Endodermal cell (in vitro differentiated cells): ENCODE measurements around the gene TSEN34. TPM values are rescaled to one million over a fixed set of nuclear protein-coding genes. Genes with fewer than 3 reads are reported as not detected.
"Not testable (repeated sequence)": the region's sequence is repeated elsewhere in the genome, so short reads cannot be mapped to it uniquely, and the experiment has no call there.

Experiments used
- DNase-seq: peaks from one replicate; pipeline ENCODE4 v3.0.0-alpha.2; 2017
- H3K27ac ChIP-seq: 2 replicates; pipeline ENCODE4 v1.5.1; 2013; ENCODE audit warnings: mild to moderate bottlenecking, low read depth, low read length, moderate library complexity
- H3K27me3 ChIP-seq: 2 replicates; pipeline ENCODE4 v1.6.1; 2013; ENCODE audit warnings: mild to moderate bottlenecking, low read length, moderate library complexity; ENCODE audit not compliant: insufficient read depth, control insufficient read depth, poor library complexity, severe bottlenecking
- H3K36me3 ChIP-seq: 2 replicates; pipeline ENCODE4 v1.7.0; 2013; ENCODE audit warnings: mild to moderate bottlenecking, low read length, moderate library complexity; ENCODE audit not compliant: control insufficient read depth, insufficient read depth
- H3K4me1 ChIP-seq: one replicate; pipeline ENCODE4 v1.7.0; 2013; ENCODE audit warnings: low read length; ENCODE audit not compliant: control insufficient read depth, insufficient read depth
- H3K4me3 ChIP-seq: 2 replicates; pipeline ENCODE4 v1.5.1; 2013; ENCODE audit warnings: mild to moderate bottlenecking, low read length, moderate library complexity
- H3K9ac ChIP-seq: 2 replicates; pipeline ENCODE4 v1.6.1; 2013; ENCODE audit warnings: mild to moderate bottlenecking, low read length, moderate library complexity; ENCODE audit not compliant: poor library complexity, severe bottlenecking; ENCODE audit errors: extremely low read depth
- H3K9me3 ChIP-seq: 2 replicates; pipeline ENCODE4 v1.6.1; 2013; ENCODE audit warnings: mild to moderate bottlenecking, low read length, moderate library complexity; ENCODE audit not compliant: control insufficient read depth
- H3K27ac Mint-ChIP-seq: 2 replicates; pipeline ENCODE4 v1.8.0; 2020; ENCODE audit warnings: mixed read lengths
- H3K27me3 Mint-ChIP-seq: 2 replicates; pipeline ENCODE4 v1.8.0; 2021; ENCODE audit warnings: mild to moderate bottlenecking, mixed read lengths; ENCODE audit not compliant: insufficient read depth
- H3K36me3 Mint-ChIP-seq: 2 replicates; pipeline ENCODE4 v1.8.0; 2020; ENCODE audit warnings: low read depth, mixed read lengths
- H3K4me1 Mint-ChIP-seq: 2 replicates; pipeline ENCODE4 v1.8.0; 2020; ENCODE audit warnings: mixed read lengths
- H3K4me3 Mint-ChIP-seq: 2 replicates; pipeline ENCODE4 v1.8.0; 2020; ENCODE audit warnings: mild to moderate bottlenecking, moderate library complexity, mixed read lengths
- H3K9me3 Mint-ChIP-seq: 2 replicates; pipeline ENCODE4 v1.8.0; 2020; ENCODE audit warnings: mild to moderate bottlenecking, mixed read lengths
- WGBS, 2 experiments: methylation state at CpG; one replicate each; pipeline versions ENCODE4 v1.1.5 to v1.1.7; 2013; ENCODE audit warnings: missing lambda C conversion rate in 2 of 2, mixed read lengths in 1 of 2; ENCODE audit not compliant: insufficient coverage in 1 of 2, insufficient read length in 1 of 2; 5-methylcytosine and 5-hydroxymethylcytosine counted together
- total RNA-seq, 2 donors: library from RNA; stranded (reverse); fragmentation: NEBNext Ultra II Directional in 1 of 2; extraction: Animal tissue kit (Norgen Biotek cat#: 25700) in 1 of 2; gene quantifications; 2 replicates in 1 of 2; 3 replicates in 1 of 2; pipeline ENCODE4 v1.2.1, GENCODE V29; 2021

TSEN34 gene
- total RNA-seq, 2 donors from 2014 or later = 26.0 to 27.5 TPM

- not testable (repeated sequence) for H3K9ac ChIP-seq, H3K36me3 ChIP-seq, DNase-seq, H3K4me1 Mint-ChIP-seq, H3K4me3 ChIP-seq, H3K27ac Mint-ChIP-seq, H3K4me3 Mint-ChIP-seq, H3K27me3 ChIP-seq, H3K36me3 Mint-ChIP-seq, H3K4me1 ChIP-seq, H3K9me3 Mint-ChIP-seq, H3K9me3 ChIP-seq, H3K27ac ChIP-seq
- H3K27me3 Mint-ChIP-seq = peaks cover 20% of the 10 kb centered on the region
- WGBS, 2 experiments = 83% methylated on average over 4 of the region's 6 CpGs; no CpG with 5 or more reads in 1 of the 2 experiments
These were observed 51.5 kb downstream of the TSEN34 start, which contains the start of gene LILRA6 for GRCh38 chr19:54242646-54243045. Gene LILRA6 (minus strand): TSS chr19:54242790.

DNA sequence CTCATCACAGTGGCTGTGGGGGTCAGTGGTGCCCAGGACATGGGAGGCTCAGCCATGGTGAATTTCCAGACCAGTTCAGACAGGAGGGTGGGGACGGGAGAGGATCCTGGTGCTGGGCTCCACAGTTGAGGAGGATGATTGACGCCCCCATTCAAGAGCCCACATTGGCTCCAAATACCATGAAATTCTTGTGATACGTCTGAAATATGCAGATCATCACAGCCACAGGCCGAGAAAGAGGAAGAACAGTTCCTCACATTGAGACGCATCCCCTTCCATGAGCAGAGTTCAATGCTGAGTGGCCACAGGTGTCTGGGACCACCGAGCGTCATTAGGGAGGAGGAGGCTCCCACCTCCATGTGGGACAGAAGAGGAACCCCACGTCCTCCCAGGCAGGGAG, 52.7 kb downstream of the TSEN34 start:
- not testable (repeated sequence) for H3K27ac Mint-ChIP-seq, H3K4me3 ChIP-seq, H3K9ac ChIP-seq, H3K27me3 ChIP-seq, H3K4me1 Mint-ChIP-seq, H3K4me3 Mint-ChIP-seq, H3K27ac ChIP-seq, H3K36me3 Mint-ChIP-seq, H3K9me3 ChIP-seq, H3K4me1 ChIP-seq, H3K36me3 ChIP-seq, H3K9me3 Mint-ChIP-seq, DNase-seq
- WGBS, 2 experiments = 100% methylated on average over 2 of the region's 8 CpGs; no CpG with 5 or more reads in 1 of the 2 experiments
- H3K27me3 Mint-ChIP-seq = peaks cover 14% of the 10 kb centered on the region

Other genes starting within 250 kb of the TSEN34 start
- 1 to 10 TPM in 1 of 2 donors, under 1 TPM in 1; 0.48 to 4.8 TPM for gene CACNG8, start 228.4 kb upstream of the TSEN34 start, total RNA-seq
- gene CACNG6, start 199.7 kb upstream of the TSEN34 start, total RNA-seq = 1 to 10 TPM in 1 of 2 donors, under 1 TPM in 1; 0.92 to 1.8 TPM
- gene VSTM1, start 127.4 kb upstream of the TSEN34 start, total RNA-seq = not detected
- gene TARM1, start 109.9 kb upstream of the TSEN34 start, total RNA-seq = not detected
- under 1 TPM; 0.20 to 0.44 TPM for gene OSCAR, start 90.5 kb upstream of the TSEN34 start, total RNA-seq
- 100 to 1,000 TPM; 196 to 229 TPM for gene NDUFA3, start 88.5 kb upstream of the TSEN34 start, total RNA-seq
- 10 to 100 TPM; 19.5 to 21.6 TPM for gene TFPT, start 75.7 kb upstream of the TSEN34 start, total RNA-seq
- 10 to 100 TPM; 79.0 to 85.5 TPM for gene PRPF31, start 75.6 kb upstream of the TSEN34 start, total RNA-seq
- gene CNOT3, start 53.5 kb upstream of the TSEN34 start, total RNA-seq = 10 to 100 TPM; 78.9 to 82.7 TPM
- 1 to 10 TPM; 3.6 to 4.0 TPM for gene LENG1, start 31.6 kb upstream of the TSEN34 start, total RNA-seq
- gene TMC4, start 18.1 kb upstream of the TSEN34 start, total RNA-seq = 10 to 100 TPM; 32.7 to 46.6 TPM
- gene MBOAT7, start 1.7 kb upstream of the TSEN34 start, total RNA-seq = 100 to 1,000 TPM; 126 to 131 TPM
- 1,000 to 10,000 TPM; 1,302 to 1,460 TPM for gene RPS9, start 9.6 kb downstream of the TSEN34 start, total RNA-seq
- not detected for gene LILRB3, start 31.7 kb downstream of the TSEN34 start, total RNA-seq
- not detected for gene LILRA6, start 51.5 kb downstream of the TSEN34 start, total RNA-seq
- gene LILRB5, start 66.0 kb downstream of the TSEN34 start, total RNA-seq = not detected
- gene LILRB2, start 89.8 kb downstream of the TSEN34 start, total RNA-seq = not detected
- gene LILRA5, start 121.9 kb downstream of the TSEN34 start, total RNA-seq = not detected
- not detected for gene LILRA4, start 147.9 kb downstream of the TSEN34 start, total RNA-seq
- gene LAIR1, start 173.6 kb downstream of the TSEN34 start, total RNA-seq = not detected
- gene TTYH1, start 224.2 kb downstream of the TSEN34 start, total RNA-seq = 1 to 10 TPM; 1.0 to 2.0 TPM